Measurements from ENCODE around the gene RTF2. TPM values are rescaled to one million over a fixed set of nuclear protein-coding genes. Genes with fewer than 3 reads are reported as not detected.

The RTF2 gene
- total and polyA plus RNA-seq, 2 of the 13 experiments (the other 11 are each of a cell fraction or from before 2014, with no cell fraction given) = 81.8 to 142 TPM

DNA sequence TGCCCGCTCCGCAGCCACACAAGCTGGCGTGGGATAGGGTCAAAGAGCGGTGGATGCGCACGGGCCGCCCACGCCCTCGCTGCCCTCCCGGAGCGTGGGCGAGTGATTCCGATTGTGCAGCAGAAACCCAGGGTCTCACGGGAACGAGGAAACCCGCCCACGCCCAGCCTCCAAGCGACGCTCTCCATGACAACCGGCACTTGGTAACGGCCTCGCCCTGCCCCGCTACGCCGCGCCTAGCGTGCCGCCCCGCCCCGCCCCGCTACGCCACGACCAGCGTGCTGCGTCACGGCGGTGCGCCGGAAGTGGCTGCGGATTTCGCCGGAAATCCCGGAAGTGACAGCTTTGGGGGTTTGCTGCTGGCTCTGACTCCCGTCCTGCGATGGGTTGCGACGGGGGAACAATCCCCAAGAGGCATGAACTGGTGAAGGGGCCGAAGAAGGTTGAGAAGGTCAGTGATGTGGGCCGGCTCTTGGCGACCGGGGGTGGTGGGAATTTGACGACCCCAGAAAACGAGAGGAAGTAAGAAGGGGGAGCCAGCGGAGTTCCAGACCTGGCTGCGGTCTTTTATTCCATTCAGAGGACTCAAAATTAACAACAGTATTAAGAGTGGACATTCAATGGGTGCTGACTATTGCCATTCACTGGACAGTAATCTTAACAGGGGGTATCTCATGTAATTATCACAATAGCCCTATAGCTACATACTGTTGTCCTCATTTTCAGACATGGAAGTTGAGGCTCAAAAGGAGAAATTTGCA is at the start of gene RTF2 (continued):
- TF ChIP-seq SIX1 (CRISPR knock-in tag; IDR thresholded peaks at IDR 0.05; ENCODE audit: borderline replicate concordance) = no peak
- peak; percentile 91; the same call in 1 of the 2 replicates for TF ChIP-seq MAF1 (CRISPR knock-in tag; IDR thresholded peaks at IDR 0.05; ENCODE audit: borderline replicate concordance)
- TF ChIP-seq PAX8 (CRISPR knock-in tag; IDR thresholded peaks at IDR 0.05; ENCODE audit: borderline replicate concordance) = no peak
- TF ChIP-seq, protein P1, sequence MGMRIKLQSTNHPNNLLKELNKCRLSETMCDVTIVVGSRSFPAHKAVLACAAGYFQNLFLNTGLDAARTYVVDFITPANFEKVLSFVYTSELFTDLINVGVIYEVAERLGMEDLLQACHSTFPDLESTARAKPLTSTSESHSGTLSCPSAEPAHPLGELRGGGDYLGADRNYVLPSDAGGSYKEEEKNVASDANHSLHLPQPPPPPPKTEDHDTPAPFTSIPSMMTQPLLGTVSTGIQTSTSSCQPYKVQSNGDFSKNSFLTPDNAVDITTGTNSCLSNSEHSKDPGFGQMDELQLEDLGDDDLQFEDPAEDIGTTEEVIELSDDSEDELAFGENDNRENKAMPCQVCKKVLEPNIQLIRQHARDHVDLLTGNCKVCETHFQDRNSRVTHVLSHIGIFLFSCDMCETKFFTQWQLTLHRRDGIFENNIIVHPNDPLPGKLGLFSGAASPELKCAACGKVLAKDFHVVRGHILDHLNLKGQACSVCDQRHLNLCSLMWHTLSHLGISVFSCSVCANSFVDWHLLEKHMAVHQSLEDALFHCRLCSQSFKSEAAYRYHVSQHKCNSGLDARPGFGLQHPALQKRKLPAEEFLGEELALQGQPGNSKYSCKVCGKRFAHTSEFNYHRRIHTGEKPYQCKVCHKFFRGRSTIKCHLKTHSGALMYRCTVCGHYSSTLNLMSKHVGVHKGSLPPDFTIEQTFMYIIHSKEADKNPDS (CRISPR knock-in tag; IDR thresholded peaks at IDR 0.05) = no peak; the same call in 1 of the 2 replicates
- TF ChIP-seq, protein P2, sequence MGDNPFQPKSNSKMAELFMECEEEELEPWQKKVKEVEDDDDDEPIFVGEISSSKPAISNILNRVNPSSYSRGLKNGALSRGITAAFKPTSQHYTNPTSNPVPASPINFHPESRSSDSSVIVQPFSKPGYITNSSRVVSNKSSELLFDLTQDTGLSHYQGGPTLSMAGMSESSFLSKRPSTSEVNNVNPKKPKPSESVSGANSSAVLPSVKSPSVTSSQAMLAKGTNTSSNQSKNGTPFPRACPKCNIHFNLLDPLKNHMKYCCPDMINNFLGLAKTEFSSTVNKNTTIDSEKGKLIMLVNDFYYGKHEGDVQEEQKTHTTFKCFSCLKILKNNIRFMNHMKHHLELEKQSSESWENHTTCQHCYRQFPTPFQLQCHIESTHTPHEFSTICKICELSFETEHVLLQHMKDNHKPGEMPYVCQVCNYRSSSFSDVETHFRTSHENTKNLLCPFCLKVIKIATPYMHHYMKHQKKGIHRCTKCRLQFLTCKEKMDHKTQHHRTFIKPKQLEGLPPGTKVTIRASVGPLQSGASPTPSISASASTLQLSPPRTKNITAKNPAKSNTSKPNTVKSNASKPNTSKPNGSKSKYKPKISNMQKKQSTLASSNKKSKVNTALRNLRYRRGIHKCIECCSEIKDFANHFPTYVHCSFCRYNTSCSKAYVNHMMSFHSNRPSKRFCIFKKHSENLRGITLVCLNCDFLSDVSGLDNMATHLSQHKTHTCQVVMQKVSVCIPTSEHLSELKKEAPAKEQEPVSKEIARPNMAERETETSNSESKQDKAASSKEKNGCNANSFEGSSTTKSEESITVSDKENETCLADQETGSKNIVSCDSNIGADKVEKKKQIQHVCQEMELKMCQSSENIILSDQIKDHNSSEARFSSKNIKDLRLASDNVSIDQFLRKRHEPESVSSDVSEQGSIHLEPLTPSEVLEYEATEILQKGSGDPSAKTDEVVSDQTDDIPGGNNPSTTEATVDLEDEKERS (CRISPR knock-in tag; IDR thresholded peaks at IDR 0.05) = peak; percentile 92
- TF ChIP-seq, protein P3, sequence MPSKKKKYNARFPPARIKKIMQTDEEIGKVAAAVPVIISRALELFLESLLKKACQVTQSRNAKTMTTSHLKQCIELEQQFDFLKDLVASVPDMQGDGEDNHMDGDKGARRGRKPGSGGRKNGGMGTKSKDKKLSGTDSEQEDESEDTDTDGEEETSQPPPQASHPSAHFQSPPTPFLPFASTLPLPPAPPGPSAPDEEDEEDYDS (CRISPR knock-in tag; IDR thresholded peaks at IDR 0.05) = peak; percentile 81
- TF ChIP-seq, protein P4, sequence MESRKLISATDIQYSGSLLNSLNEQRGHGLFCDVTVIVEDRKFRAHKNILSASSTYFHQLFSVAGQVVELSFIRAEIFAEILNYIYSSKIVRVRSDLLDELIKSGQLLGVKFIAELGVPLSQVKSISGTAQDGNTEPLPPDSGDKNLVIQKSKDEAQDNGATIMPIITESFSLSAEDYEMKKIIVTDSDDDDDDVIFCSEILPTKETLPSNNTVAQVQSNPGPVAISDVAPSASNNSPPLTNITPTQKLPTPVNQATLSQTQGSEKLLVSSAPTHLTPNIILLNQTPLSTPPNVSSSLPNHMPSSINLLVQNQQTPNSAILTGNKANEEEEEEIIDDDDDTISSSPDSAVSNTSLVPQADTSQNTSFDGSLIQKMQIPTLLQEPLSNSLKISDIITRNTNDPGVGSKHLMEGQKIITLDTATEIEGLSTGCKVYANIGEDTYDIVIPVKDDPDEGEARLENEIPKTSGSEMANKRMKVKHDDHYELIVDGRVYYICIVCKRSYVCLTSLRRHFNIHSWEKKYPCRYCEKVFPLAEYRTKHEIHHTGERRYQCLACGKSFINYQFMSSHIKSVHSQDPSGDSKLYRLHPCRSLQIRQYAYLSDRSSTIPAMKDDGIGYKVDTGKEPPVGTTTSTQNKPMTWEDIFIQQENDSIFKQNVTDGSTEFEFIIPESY (CRISPR knock-in tag; IDR thresholded peaks at IDR 0.05) = peak; percentile 80
- TF ChIP-seq MTF1 (CRISPR knock-in tag; IDR thresholded peaks at IDR 0.05) = 0 out of 2 replicates have a peak, but pooled peaks have one; percentile 73
- no peak for TF ChIP-seq U2AF1 (optimal IDR thresholded peaks at IDR 0.05; ENCODE audit: low read depth, low read length)
- TF ChIP-seq, protein P5, sequence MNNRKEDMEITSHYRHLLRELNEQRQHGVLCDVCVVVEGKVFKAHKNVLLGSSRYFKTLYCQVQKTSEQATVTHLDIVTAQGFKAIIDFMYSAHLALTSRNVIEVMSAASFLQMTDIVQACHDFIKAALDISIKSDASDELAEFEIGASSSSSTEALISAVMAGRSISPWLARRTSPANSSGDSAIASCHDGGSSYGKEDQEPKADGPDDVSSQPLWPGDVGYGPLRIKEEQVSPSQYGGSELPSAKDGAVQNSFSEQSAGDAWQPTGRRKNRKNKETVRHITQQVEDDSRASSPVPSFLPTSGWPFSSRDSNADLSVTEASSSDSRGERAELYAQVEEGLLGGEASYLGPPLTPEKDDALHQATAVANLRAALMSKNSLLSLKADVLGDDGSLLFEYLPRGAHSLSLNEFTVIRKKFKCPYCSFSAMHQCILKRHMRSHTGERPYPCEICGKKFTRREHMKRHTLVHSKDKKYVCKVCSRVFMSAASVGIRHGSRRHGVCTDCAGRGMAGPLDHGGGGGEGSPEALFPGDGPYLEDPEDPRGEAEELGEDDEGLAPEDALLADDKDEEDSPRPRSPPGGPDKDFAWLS (CRISPR knock-in tag; IDR thresholded peaks at IDR 0.05; ENCODE audit: borderline replicate concordance) = no peak
- peak; percentile 93 for TF ChIP-seq ZSCAN9 (CRISPR knock-in tag; IDR thresholded peaks at IDR 0.05; ENCODE audit: borderline replicate concordance)
- TF ChIP-seq, protein P6, sequence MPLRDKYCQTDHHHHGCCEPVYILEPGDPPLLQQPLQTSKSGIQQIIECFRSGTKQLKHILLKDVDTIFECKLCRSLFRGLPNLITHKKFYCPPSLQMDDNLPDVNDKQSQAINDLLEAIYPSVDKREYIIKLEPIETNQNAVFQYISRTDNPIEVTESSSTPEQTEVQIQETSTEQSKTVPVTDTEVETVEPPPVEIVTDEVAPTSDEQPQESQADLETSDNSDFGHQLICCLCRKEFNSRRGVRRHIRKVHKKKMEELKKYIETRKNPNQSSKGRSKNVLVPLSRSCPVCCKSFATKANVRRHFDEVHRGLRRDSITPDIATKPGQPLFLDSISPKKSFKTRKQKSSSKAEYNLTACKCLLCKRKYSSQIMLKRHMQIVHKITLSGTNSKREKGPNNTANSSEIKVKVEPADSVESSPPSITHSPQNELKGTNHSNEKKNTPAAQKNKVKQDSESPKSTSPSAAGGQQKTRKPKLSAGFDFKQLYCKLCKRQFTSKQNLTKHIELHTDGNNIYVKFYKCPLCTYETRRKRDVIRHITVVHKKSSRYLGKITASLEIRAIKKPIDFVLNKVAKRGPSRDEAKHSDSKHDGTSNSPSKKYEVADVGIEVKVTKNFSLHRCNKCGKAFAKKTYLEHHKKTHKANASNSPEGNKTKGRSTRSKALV (CRISPR knock-in tag; IDR thresholded peaks at IDR 0.05) = peak; percentile 93
- peak; percentile 80 for TF ChIP-seq YY1 (IDR thresholded peaks at IDR 0.05; ENCODE audit: insufficient read depth, insufficient replicate concordance, low read depth, low read length)
- peak; percentile 99 for TF ChIP-seq KMT2A (CRISPR knock-in tag; IDR thresholded peaks at IDR 0.05)
